AG09309 (cell line): ENCODE measurements around the gene UBE4B.

Source experiments
- DNase-seq: peaks from one replicate; pipeline ENCODE4 v3.0.0-alpha.2; 2010; ENCODE audit warnings: low read depth
- H3K4me3 ChIP-seq: 2 replicates; pipeline ENCODE4 v1.5.1; 2011; ENCODE audit warnings: mild to moderate bottlenecking, low read depth, low read length, moderate library complexity; ENCODE audit not compliant: control insufficient read depth
- CTCF ChIP-seq: IDR thresholded peaks from 2 replicates; pipeline ENCODE4 v1.5.1; 2011; ENCODE audit warnings: mild to moderate bottlenecking, low read depth, low read length, inconsistent platforms; ENCODE audit not compliant: insufficient read depth, control insufficient read depth; ENCODE audit errors: missing control alignments

UBE4B gene

DNA sequence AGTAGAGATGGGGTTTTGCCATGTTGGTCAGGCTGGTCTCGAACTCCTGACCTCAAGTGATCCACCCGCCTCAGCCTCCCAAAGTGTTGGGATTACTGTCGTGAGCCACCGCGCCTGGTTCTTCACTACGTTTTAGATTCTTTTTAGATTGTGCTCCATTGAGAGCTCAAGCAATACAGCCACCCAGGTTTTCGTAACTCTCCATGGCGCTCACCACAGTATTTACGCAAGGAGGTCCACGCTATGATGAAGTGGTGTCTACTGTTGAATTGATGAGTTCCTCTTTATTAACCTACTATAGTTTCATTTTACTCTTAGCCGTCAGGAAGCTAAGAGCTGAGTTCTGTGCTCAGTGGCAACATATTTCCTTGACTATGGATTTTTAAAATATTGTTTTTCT is 175.8 kb downstream of the UBE4B start:
- H3K4me3 ChIP-seq: no peak overlapping the region
- DNase-seq: no peak
- no peak for TF ChIP-seq CTCF

DNA sequence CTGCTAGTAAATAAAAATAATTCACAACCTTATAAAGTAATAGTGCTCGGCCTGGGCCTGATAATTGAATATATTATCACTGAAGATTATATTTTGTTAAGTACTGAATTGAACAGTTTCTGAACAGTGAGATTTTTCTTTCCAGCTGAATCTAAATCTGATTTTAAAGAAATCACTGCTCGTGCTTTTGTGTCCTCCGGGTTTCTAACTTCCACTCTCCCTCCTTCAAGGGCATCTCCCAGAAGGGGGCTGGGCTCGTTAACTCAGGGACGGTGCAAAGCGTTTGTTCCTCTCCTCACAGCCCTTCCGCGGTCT is 176.8 kb downstream of the UBE4B start:
- peak overlapping the region; percentile 70 for H3K4me3 ChIP-seq
- DNase-seq: no peak
- TF ChIP-seq CTCF: peak; percentile 10

GRCh38 chr1:10209905-10210810 is 177.4 kb downstream of the UBE4B start, which contains the start of gene KIF1B:
TSS of gene KIF1B (plus strand) at chr1:10210570. CDS start at chr1:10232329, 21,759 bp downstream.
- peak within 1 kb of the TSS; percentile 91 for H3K4me3 ChIP-seq
- peak; percentile 92 for DNase-seq
- TF ChIP-seq CTCF: peak; percentile 95

- DNase-seq: peak; percentile 88
- peak overlapping the region; percentile 91 for H3K4me3 ChIP-seq
- TF ChIP-seq CTCF: no peak
These were observed 178.4 kb downstream of the UBE4B start for GRCh38 chr1:10210841-10211804.

GRCh38 chr1:10211805-10212410 is 179.2 kb downstream of the UBE4B start:
- no peak for TF ChIP-seq CTCF
- peak overlapping the region; percentile 91 for H3K4me3 ChIP-seq
- DNase-seq: no peak

GRCh38 chr1:10212476-10212875 is 179.7 kb downstream of the UBE4B start:
- no peak for DNase-seq
- H3K4me3 ChIP-seq: peak overlapping the region; percentile 91
- no peak for TF ChIP-seq CTCF
